Transverse colon (tissue), 4 donors: ENCODE measurements around the gene RCAN3. TPM values are rescaled to one million over a fixed set of nuclear protein-coding genes. Genes with fewer than 3 reads are reported as not detected.

Source experiments
- DNase-seq: peaks from one replicate; pipeline ENCODE4 v3.0.0-alpha.2; 2019
- H3K27ac ChIP-seq, 4 donors: fragments of 200-600 bp; sonication (generic); 2 replicates each; pipeline ENCODE4 v1.5.1; 2016 to 2018; ENCODE audit warnings: inconsistent platforms in 4 of 4
- H3K27me3 ChIP-seq: fragments of 200-600 bp; sonication (generic); 2 replicates; pipeline ENCODE4 v1.5.1; 2017; ENCODE audit warnings: inconsistent platforms
- H3K36me3 ChIP-seq, 4 donors: fragments of 200-600 bp; sonication (generic); 2 replicates each; pipeline ENCODE4 v1.5.1; 2017 to 2019; ENCODE audit warnings: inconsistent platforms in 4 of 4
- H3K4me1 ChIP-seq, 4 donors: fragments of 200-600 bp; sonication (generic); 2 replicates each; pipeline ENCODE4 v1.5.1; 2017 to 2020; ENCODE audit warnings: inconsistent platforms in 4 of 4
- H3K4me3 ChIP-seq, 4 donors: fragments of 200-600 bp; sonication (generic); 1 replicate in 1 of 4; 2 replicates in 3 of 4; pipeline versions ENCODE4 v1.5.1 to v1.6.1; 2017 to 2019; ENCODE audit warnings: inconsistent platforms in 4 of 4
- H3K9me3 ChIP-seq, 2 donors: fragments of 200-600 bp; sonication (generic); 2 replicates each; pipeline ENCODE4 v1.5.1; 2017 to 2019; ENCODE audit warnings: inconsistent platforms in 2 of 2
- EP300 ChIP-seq: sonication (generic); formaldehyde crosslinking; IDR thresholded peaks from one replicate; pipeline ENCODE4 v1.6.1; 2017; ENCODE audit warnings: antibody characterized with exemption, low read depth
- POLR2A ChIP-seq: fragments of 450-650 bp; IDR thresholded peaks from one replicate; pipeline ENCODE4 v1.6.1; 2016; ENCODE audit warnings: antibody characterized with exemption, mild to moderate bottlenecking, moderate library complexity
- POLR2AphosphoS5 ChIP-seq, 3 donors: sonication (generic); formaldehyde crosslinking; IDR thresholded peaks; one replicate each; pipeline ENCODE4 v1.6.1; 2016; ENCODE audit warnings: antibody characterized with exemption in 3 of 3
- WGBS, 2 donors: methylation state at CpG; one replicate each; pipeline ENCODE4 v1.1.5; 2018; ENCODE audit warnings: low coverage in 1 of 2; 5-methylcytosine and 5-hydroxymethylcytosine counted together
- in situ Hi-C, 4 donors: fragments of 200-750 bp; cut with MboI; loops; one replicate each; pipeline versions ENCODE4 v1.15.0 to v1.15.1; 2017; ENCODE audit warnings: low sequenced_read_pairs in 3 of 4, low pct_ligation_motif_present in 1 of 4, low pct_unique_long_range_greater_than_20kb in 1 of 4
- intact Hi-C: fragments of 100-400 bp; cut with DNase I; formaldehyde crosslinking; loops from one replicate; pipeline ENCODE4 v1.15.1; 2023; ENCODE audit warnings: low total_unique reads
- total RNA-seq, 4 donors: library from RNA; depleted of rRNA; stranded (reverse); fragments of >200 nt; gene quantifications; one replicate each; pipeline ENCODE4 v1.1.0, GENCODE V29; 2016
- TF ChIP-seq, protein P1 (sequence below), 5 experiments: fragments of 200-600 bp in 3 of 5; fragments of 450-650 bp in 2 of 5; sonication (generic) in 3 of 5; IDR thresholded peaks; 1 replicate in 2 of 5; 2 replicates in 3 of 5; pipeline ENCODE4 v1.5.1; 2016 to 2017; ENCODE audit warnings: antibody characterized with exemption in 5 of 5, inconsistent platforms in 3 of 5, mild to moderate bottlenecking in 2 of 5, moderate library complexity in 1 of 5

The RCAN3 gene
- 10 to 100 TPM in 2 of 4 donors, 1 to 10 TPM in 2; 6.4 to 17.5 (median 11.3) TPM for total RNA-seq

DNA sequence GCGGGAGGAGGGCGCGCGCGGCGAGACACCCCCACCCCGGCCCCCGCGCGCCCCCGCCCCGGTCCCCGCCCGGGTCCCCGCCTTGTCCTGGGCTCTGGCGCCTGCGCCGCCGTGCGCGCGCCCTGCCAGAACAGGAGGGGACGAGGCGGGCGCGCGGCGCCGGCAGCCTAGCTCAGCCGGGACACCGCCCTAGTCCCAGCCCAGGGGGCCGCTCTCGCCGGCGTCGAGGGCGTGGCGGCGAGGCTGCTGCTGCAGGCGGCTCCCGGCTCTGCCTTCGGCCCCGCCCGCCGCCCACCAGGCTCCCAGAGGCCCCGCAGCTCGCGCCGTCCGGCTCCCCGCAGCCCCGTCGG is at the start of gene RCAN3:
RCAN3 (plus strand) TSS at position 128 of the 350 bp plus-strand sequence. CDS start 11,537 bp downstream, outside the sequence.
- 0% methylated on average over 43 of the region's 53 CpGs; no CpG with 5 or more reads in 1 of the 2 donors for WGBS, 2 donors
- Histone ChIP-seq H3K27ac (peak within 1 kb of the TSS; percentile 86 to 93 (median 92)), H3K4me1 (peaks cover 0 to 16% (median 7%) of the 10 kb centered on the region in 4 donors), H3K4me3 (peak within 1 kb of the TSS; percentile 58 to 90 (median 66)), H3K9me3 (no peaks in the 10 kb centered on the region), H3K36me3 (no peaks in the 10 kb centered on the region), H3K27me3 (no peaks in the 10 kb centered on the region)
- in situ Hi-C loops: no loop called here
- peak; percentile 90 for DNase-seq
- TF ChIP-seq, protein P1, sequence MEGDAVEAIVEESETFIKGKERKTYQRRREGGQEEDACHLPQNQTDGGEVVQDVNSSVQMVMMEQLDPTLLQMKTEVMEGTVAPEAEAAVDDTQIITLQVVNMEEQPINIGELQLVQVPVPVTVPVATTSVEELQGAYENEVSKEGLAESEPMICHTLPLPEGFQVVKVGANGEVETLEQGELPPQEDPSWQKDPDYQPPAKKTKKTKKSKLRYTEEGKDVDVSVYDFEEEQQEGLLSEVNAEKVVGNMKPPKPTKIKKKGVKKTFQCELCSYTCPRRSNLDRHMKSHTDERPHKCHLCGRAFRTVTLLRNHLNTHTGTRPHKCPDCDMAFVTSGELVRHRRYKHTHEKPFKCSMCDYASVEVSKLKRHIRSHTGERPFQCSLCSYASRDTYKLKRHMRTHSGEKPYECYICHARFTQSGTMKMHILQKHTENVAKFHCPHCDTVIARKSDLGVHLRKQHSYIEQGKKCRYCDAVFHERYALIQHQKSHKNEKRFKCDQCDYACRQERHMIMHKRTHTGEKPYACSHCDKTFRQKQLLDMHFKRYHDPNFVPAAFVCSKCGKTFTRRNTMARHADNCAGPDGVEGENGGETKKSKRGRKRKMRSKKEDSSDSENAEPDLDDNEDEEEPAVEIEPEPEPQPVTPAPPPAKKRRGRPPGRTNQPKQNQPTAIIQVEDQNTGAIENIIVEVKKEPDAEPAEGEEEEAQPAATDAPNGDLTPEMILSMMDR (IDR thresholded peaks at IDR 0.05): no peak
- TF ChIP-seq POLR2AphosphoS5 (IDR thresholded peaks at IDR 0.05): peak in 2 of 3 donors; percentile 1 to 6
- intact Hi-C loops: no loop called here

DNA sequence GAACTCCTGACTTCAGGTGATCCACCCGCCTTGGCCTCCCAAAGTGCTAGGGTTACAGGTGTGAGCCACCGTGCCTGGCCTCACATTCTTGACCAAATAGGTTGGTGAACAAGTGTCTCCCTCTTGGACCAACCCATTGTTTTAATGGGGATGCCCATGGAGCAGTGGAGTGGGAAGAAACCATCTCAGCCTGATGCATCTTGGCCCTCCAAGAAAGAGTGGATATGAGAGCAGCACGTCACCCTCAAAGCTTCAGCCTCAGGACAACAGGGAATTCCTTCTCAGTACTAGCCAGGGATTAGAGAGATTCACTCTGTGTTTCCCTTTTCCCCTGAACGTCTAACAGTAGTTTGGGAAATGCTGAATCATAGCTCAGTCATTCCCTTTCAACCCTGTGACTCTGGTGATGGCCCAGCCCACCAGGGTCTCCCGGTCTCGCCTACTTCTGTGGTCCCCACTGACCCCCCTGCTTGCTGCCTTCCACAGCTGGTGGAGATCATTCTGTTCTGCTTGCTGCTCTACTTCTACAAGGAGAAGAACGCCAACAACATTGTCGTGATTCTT is 49.6 kb upstream of the RCAN3 start:
- H3K4me3 ChIP-seq: no peak overlapping the region
- in situ Hi-C loops: no loop called here
- H3K4me1 ChIP-seq: no peaks in the 10 kb centered on the region
- H3K27ac ChIP-seq: no peak overlapping the region
- no peaks in the 10 kb centered on the region for H3K27me3 ChIP-seq
- WGBS, 2 donors: 82 to 83% methylated on average over 2 to 8 of the region's 8 CpGs
- no peak for DNase-seq
- H3K36me3 ChIP-seq: peaks cover 0 to 45% (median 5%) of the 10 kb centered on the region in 4 donors
- H3K9me3 ChIP-seq: no peaks in the 10 kb centered on the region
- no peak for TF ChIP-seq POLR2AphosphoS5 (IDR thresholded peaks at IDR 0.05)
- no peak for TF ChIP-seq EP300
- TF ChIP-seq, protein P1 (IDR thresholded peaks at IDR 0.05): no peak
- no peak for TF ChIP-seq POLR2A
- intact Hi-C loops: no loop called here

DNA sequence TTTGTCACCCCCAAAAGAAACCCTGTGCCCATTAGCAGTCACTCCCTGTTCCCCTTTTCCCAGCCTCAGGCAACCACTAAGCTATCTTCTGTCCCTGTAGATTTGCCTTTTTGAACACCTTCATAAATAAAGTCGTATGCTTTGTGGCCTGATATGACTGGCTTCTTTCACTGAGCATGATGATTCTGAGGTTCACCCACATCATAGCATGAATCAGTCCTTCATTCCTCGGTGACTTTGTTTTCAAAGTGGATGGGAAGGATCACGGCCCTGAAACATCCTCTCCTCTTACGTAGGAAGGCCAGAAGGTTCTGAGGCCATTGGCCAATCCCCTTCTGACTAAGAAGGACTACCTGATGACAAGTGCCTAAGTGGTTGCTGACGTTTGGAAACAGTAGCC is 48.0 kb upstream of the RCAN3 start:
- Histone ChIP-seq H3K27ac (no peak overlapping the region), H3K4me1 (no peaks in the 10 kb centered on the region), H3K27me3 (no peaks in the 10 kb centered on the region), H3K9me3 (no peaks in the 10 kb centered on the region), H3K4me3 (no peak overlapping the region), H3K36me3 (peaks cover 0 to 41% (median 2%) of the 10 kb centered on the region in 4 donors)
- in situ Hi-C loops (no loop called here), intact Hi-C loops (no loop called here)
- WGBS, 2 donors: 83 to 85% methylated on average over 1 to 5 of the region's 5 CpGs
- TF ChIP-seq EP300 (no peak), POLR2AphosphoS5 (IDR thresholded peaks at IDR 0.05) (no peak), POLR2A (no peak)
- TF ChIP-seq, protein P1 (IDR thresholded peaks at IDR 0.05): no peak
- DNase-seq: no peak

DNA sequence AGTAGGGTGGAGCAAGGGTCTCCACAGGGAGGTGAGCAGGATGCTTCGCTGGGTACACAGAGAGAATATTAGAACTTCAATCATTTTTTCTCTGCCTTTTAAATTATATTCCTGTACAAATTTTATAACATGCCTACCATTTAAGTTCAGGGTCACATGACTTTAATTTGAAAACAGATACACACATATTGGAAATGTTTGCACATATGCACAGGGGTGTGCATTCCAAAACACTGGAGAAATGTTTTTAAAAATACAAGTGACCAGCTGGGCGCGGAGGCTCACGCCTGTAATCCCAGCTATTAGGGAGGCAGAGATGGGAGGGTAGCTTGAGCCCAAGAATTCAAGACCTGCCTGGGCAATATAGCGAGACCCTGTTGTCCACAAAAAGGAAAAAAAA is 47.4 kb upstream of the RCAN3 start:
- no peak overlapping the region for H3K27ac ChIP-seq
- peaks cover 0 to 39% (median 3%) of the 10 kb centered on the region in 4 donors for H3K36me3 ChIP-seq
- intact Hi-C loops (no loop called here), in situ Hi-C loops (no loop called here)
- H3K4me3 ChIP-seq: no peak overlapping the region
- H3K4me1 ChIP-seq: no peaks in the 10 kb centered on the region
- DNase-seq: no peak
- no peak for TF ChIP-seq POLR2A
- TF ChIP-seq, protein P1 (IDR thresholded peaks at IDR 0.05): no peak
- TF ChIP-seq POLR2AphosphoS5 (IDR thresholded peaks at IDR 0.05): no peak
- no peak for TF ChIP-seq EP300
- no peaks in the 10 kb centered on the region for H3K9me3 ChIP-seq
- H3K27me3 ChIP-seq: no peaks in the 10 kb centered on the region
- 89 to 99% methylated on average over 2 to 5 of the region's 5 CpGs for WGBS, 2 donors
